Esophagus (tissue), 2 donors: ENCODE measurements around the gene WDR19. TPM values are rescaled to one million over a fixed set of nuclear protein-coding genes. Genes with fewer than 3 reads are reported as not detected.

ENCODE experiments used
- H3K27ac ChIP-seq, 2 donors: one replicate each; pipeline ENCODE4 v1.5.1; 2013; ENCODE audit warnings: low read depth in 2 of 2, mild to moderate bottlenecking in 2 of 2, inconsistent platforms in 1 of 2, low read length in 1 of 2, moderate library complexity in 1 of 2
- H3K27me3 ChIP-seq, 2 donors: one replicate each; pipeline ENCODE4 v1.6.1; 2013; ENCODE audit warnings: low read length in 2 of 2, control low read depth in 1 of 2, mild to moderate bottlenecking in 1 of 2; ENCODE audit not compliant: insufficient read depth in 2 of 2, control insufficient read depth in 1 of 2
- H3K36me3 ChIP-seq, 2 donors: one replicate each; pipeline ENCODE4 v1.6.1; 2013; ENCODE audit warnings: low read length in 1 of 2; ENCODE audit not compliant: control insufficient read depth in 2 of 2, insufficient read depth in 2 of 2
- H3K4me1 ChIP-seq, 2 donors: one replicate each; pipeline ENCODE4 v1.6.1; 2013; ENCODE audit warnings: low read length in 1 of 2; ENCODE audit not compliant: control insufficient read depth in 2 of 2, insufficient read depth in 2 of 2
- H3K4me3 ChIP-seq, 2 donors: one replicate each; pipeline ENCODE4 v1.5.1; 2013; ENCODE audit warnings: low read length in 2 of 2, mild to moderate bottlenecking in 2 of 2, low read depth in 1 of 2, moderate library complexity in 1 of 2
- H3K9me3 ChIP-seq, 2 donors: one replicate each; pipeline ENCODE4 v1.6.1; 2013; ENCODE audit warnings: mild to moderate bottlenecking in 2 of 2, low read depth in 1 of 2, low read length in 1 of 2, moderate library complexity in 1 of 2; ENCODE audit not compliant: control insufficient read depth in 2 of 2, insufficient read depth in 1 of 2
- WGBS, 2 donors: extraction: QIAGEN DNeasy Blood & Tissue Kit; methylation state at CpG; one replicate each; pipeline ENCODE4 v1.1.7; 2013; 5-methylcytosine and 5-hydroxymethylcytosine counted together
- polyA plus RNA-seq, 2 donors: library from polyadenylated mRNA; stranded (reverse); fragments of 200-250 nt; gene quantifications; one replicate each; pipeline ENCODE4 v1.2.3, GENCODE V29; 2013
- donor health status: healthy with polysubstance abuse.
- donor health status: Bipolar disorder and iron deficiency.

The WDR19 gene
- polyA plus RNA-seq, 2 donors: 11.1 to 12.4 TPM

DNA sequence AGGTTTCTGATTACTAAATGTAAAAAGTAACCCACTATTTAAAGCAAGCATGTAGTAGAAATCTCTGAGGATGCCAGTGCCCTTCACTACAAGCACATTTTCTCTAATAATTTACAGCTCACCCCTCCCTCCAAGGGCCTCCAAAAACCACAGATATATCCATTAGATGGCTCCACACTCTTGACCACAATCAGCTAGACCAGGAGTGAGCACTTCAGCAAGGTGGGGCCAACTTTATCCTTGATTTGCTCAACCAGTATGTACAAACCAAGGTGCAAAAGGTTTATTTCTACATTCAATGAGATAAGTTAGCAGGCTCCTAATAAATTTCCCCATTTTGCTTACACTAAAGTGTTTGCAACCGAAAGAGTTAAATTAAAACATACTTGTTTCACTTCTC, 148.0 kb downstream of the WDR19 start:
- Histone ChIP-seq H3K9me3 (no peaks in the 10 kb centered on the region), H3K4me3 (no peak overlapping the region), H3K27ac (no peak overlapping the region), H3K36me3 (no peaks in the 10 kb centered on the region), H3K4me1 (no peaks in the 10 kb centered on the region), H3K27me3 (no peaks in the 10 kb centered on the region)
- 98 to 100% methylated on average over 1 of the region's 1 CpG for WGBS, 2 donors

DNA sequence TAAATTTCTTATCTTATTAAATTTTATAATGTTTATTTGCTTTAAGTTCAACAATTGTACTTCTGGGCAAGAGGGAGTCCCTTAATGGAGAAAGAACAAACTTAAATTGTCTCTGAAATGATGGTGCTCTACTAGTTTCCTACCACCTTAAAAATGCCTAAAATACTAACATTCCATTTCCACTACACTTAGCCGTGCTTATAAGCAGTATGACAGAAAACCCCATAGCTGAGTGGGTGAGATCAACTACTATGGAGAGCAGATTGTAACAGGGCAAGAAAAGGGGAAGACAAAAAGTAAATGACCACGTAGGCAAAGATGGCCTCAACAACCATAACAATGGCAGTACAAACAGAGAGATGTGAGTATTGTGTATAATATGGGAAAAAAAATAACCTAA, 148.9 kb downstream of the WDR19 start:
- Histone ChIP-seq H3K4me3 (no peak overlapping the region), H3K36me3 (no peaks in the 10 kb centered on the region), H3K27ac (no peak overlapping the region), H3K4me1 (no peaks in the 10 kb centered on the region), H3K9me3 (no peaks in the 10 kb centered on the region), H3K27me3 (no peaks in the 10 kb centered on the region)
- WGBS, 2 donors: 90 to 95% methylated on average over 2 of the region's 2 CpGs

Other genes starting within 250 kb of the WDR19 start
- under 1 TPM; 0.25 to 0.81 TPM for gene TMEM156, start 150.1 kb upstream of the WDR19 start, polyA plus RNA-seq
- gene KLHL5, start 120.3 kb upstream of the WDR19 start, polyA plus RNA-seq: 10 to 100 TPM in 1 of 2 donors, 1 to 10 TPM in 1; 2.9 to 10.2 TPM
- 10 to 100 TPM in 1 of 2 donors, 1 to 10 TPM in 1; 5.2 to 13.3 TPM for gene RFC1, start 183.8 kb downstream of the WDR19 start, polyA plus RNA-seq
- gene KLB, start 224.4 kb downstream of the WDR19 start, polyA plus RNA-seq: under 1 TPM; 0.41 to 0.61 TPM